Chondrocyte (in vitro differentiated cells): ENCODE data around the gene ADRB2. TPM values are rescaled to one million over a fixed set of nuclear protein-coding genes. Genes with fewer than 3 reads are reported as not detected.

ENCODE experiments used
- DNase-seq: peaks from one replicate; pipeline ENCODE4 v3.0.0; 2021; ENCODE audit warnings: mixed read lengths, low spot score
- H3K27ac Mint-ChIP-seq: one replicate; pipeline ENCODE4 v1.8.0; 2021; ENCODE audit warnings: mild to moderate bottlenecking, moderate library complexity, mixed read lengths; ENCODE audit not compliant: unreplicated experiment
- H3K27me3 Mint-ChIP-seq: 2 replicates; pipeline ENCODE4 v1.8.0; 2021; ENCODE audit warnings: low read depth, mixed read lengths
- H3K36me3 Mint-ChIP-seq: 2 replicates; pipeline ENCODE4 v1.8.0; 2021; ENCODE audit warnings: low read depth, mixed read lengths
- H3K4me1 Mint-ChIP-seq: 2 replicates; pipeline ENCODE4 v1.8.0; 2021; ENCODE audit warnings: low read depth, mild to moderate bottlenecking, mixed read lengths
- H3K4me3 Mint-ChIP-seq: one replicate; pipeline ENCODE4 v1.8.0; 2021; ENCODE audit warnings: mild to moderate bottlenecking, moderate library complexity, mixed read lengths; ENCODE audit not compliant: unreplicated experiment
- H3K9me3 Mint-ChIP-seq: 2 replicates; pipeline ENCODE4 v1.8.0; 2021; ENCODE audit warnings: low read depth, mixed read lengths
- CTCF ChIP-seq: fragments of 200-600 bp; sonication (generic); IDR thresholded peaks from 2 replicates; pipeline ENCODE4 v1.5.0; 2021; ENCODE audit warnings: antibody characterized with exemption, mild to moderate bottlenecking, moderate library complexity
- total RNA-seq: library from RNA; stranded (reverse); gene quantifications from 3 replicates; pipeline ENCODE4 v1.2.1, GENCODE V29; 2021

The ADRB2 gene
- total RNA-seq, 1 donor from 2014 or later: 0.40 TPM

GRCh38 chr5:148858106-148858505 is 31.7 kb downstream of the ADRB2 start:
- DNase-seq: no peak
- Mint-ChIP-seq H3K4me1 (peaks cover 29% of the 10 kb centered on the region), H3K4me3 (no peak overlapping the region), H3K9me3 (no peaks in the 10 kb centered on the region), H3K27me3 (no peaks in the 10 kb centered on the region), H3K27ac (peak overlapping the region; percentile 73), H3K36me3 (no peaks in the 10 kb centered on the region)
- TF ChIP-seq CTCF: no peak

- Mint-ChIP-seq H3K27ac (peak overlapping the region; percentile 73), H3K36me3 (no peaks in the 10 kb centered on the region), H3K9me3 (no peaks in the 10 kb centered on the region), H3K4me1 (peaks cover 29% of the 10 kb centered on the region), H3K4me3 (no peak overlapping the region), H3K27me3 (no peaks in the 10 kb centered on the region)
- no peak for DNase-seq
- no peak for TF ChIP-seq CTCF
These were observed 32.1 kb downstream of the ADRB2 start for GRCh38 chr5:148858547-148858946.

- H3K27ac Mint-ChIP-seq: no peak overlapping the region
- H3K4me3 Mint-ChIP-seq: no peak overlapping the region
- peaks cover 37% of the 10 kb centered on the region for H3K4me1 Mint-ChIP-seq
- TF ChIP-seq CTCF: no peak
- H3K36me3 Mint-ChIP-seq: no peaks in the 10 kb centered on the region
- no peak for DNase-seq
- no peaks in the 10 kb centered on the region for H3K27me3 Mint-ChIP-seq
- H3K9me3 Mint-ChIP-seq: no peaks in the 10 kb centered on the region
These were observed 33.3 kb downstream of the ADRB2 start for GRCh38 chr5:148859703-148860102.

GRCh38 chr5:148860599-148860998 is 34.2 kb downstream of the ADRB2 start:
- Mint-ChIP-seq H3K27ac (no peak overlapping the region), H3K36me3 (no peaks in the 10 kb centered on the region), H3K9me3 (no peaks in the 10 kb centered on the region), H3K4me1 (peaks cover 37% of the 10 kb centered on the region), H3K4me3 (no peak overlapping the region), H3K27me3 (no peaks in the 10 kb centered on the region)
- no peak for TF ChIP-seq CTCF
- DNase-seq: no peak

GRCh38 chr5:148861088-148861487 is 34.7 kb downstream of the ADRB2 start:
- Mint-ChIP-seq H3K27me3 (no peaks in the 10 kb centered on the region), H3K4me1 (peaks cover 34% of the 10 kb centered on the region), H3K4me3 (no peak overlapping the region), H3K27ac (no peak overlapping the region), H3K36me3 (no peaks in the 10 kb centered on the region), H3K9me3 (no peaks in the 10 kb centered on the region)
- no peak for DNase-seq
- TF ChIP-seq CTCF: no peak
